GM21717 (cell line): ENCODE data around the gene POGLUT3.

ENCODE experiments used
- ATAC-seq: cut with Tn5 transposase; IDR thresholded peaks from one replicate; pipeline ENCODE4 v1.9.1; 2021; ENCODE audit warnings: mild to moderate bottlenecking, moderate library complexity; ENCODE audit not compliant: unreplicated experiment

POGLUT3 gene

GRCh38 chr11:108500721-108501120 is 2.5 kb upstream of the POGLUT3 start:
- no peak for ATAC-seq

- no peak for ATAC-seq
Measured at GRCh38 chr11:108500169-108500568, 2.0 kb upstream of the POGLUT3 start.

- ATAC-seq, result no peak
Measured at GRCh38 chr11:108498816-108499408, 728 bp upstream of the POGLUT3 start.

GRCh38 chr11:108497317-108498045 is 703 bp downstream of the POGLUT3 start:
- ATAC-seq, result peak; percentile 72

- ATAC-seq, result no peak
Measured at GRCh38 chr11:108496643-108497256, 1.4 kb downstream of the POGLUT3 start.

GRCh38 chr11:108495326-108495725 is 2.9 kb downstream of the POGLUT3 start:
- ATAC-seq, result no peak

GRCh38 chr11:108494182-108494581 is 4.0 kb downstream of the POGLUT3 start:
- ATAC-seq, result no peak

- no peak for ATAC-seq
Measured at GRCh38 chr11:108491936-108492335, 6.2 kb downstream of the POGLUT3 start.

GRCh38 chr11:108486828-108487227 is 11.4 kb downstream of the POGLUT3 start:
- ATAC-seq, result no peak

- no peak for ATAC-seq
Measured at GRCh38 chr11:108486331-108486730, 11.9 kb downstream of the POGLUT3 start.

GRCh38 chr11:108483163-108483562 is 15.0 kb downstream of the POGLUT3 start:
- no peak for ATAC-seq

- no peak for ATAC-seq
Measured at GRCh38 chr11:108474664-108475463, 23.3 kb downstream of the POGLUT3 start.

GRCh38 chr11:108472681-108473080 is 25.5 kb downstream of the POGLUT3 start:
- ATAC-seq, result no peak

GRCh38 chr11:108468478-108468864 is 29.7 kb downstream of the POGLUT3 start:
- no peak for ATAC-seq

- peak; percentile 99 for ATAC-seq
Measured at GRCh38 chr11:108467091-108467823, 30.9 kb downstream of the POGLUT3 start, which contains the start of gene C11orf65. C11orf65 (minus strand) TSS chr11:108467529; CDS start chr11:108461559, 5,970 bp downstream.

- no peak for ATAC-seq
Measured at GRCh38 chr11:108466405-108466804, 31.8 kb downstream of the POGLUT3 start.

- ATAC-seq, result no peak
Measured at GRCh38 chr11:108453207-108453835, 44.9 kb downstream of the POGLUT3 start.
